K562 (cell line): Measurements from ENCODE around the gene PSMG3. TPM values are rescaled to one million over a fixed set of nuclear protein-coding genes. Genes with fewer than 3 reads are reported as not detected.

Experiments
- ATAC-seq: fragments of 200-7000 bp; cut with Tn5 transposase; 3 replicates; pipeline ENCODE4 v1.9.1; 2020; ENCODE audit warnings: moderate library complexity
- BruUV-seq: library from RNA; stranded (reverse); fragments of 400-500 nt; replicated peaks from 2 replicates; lab custom pipeline; 2021; lab: Mats Ljungman, UMichigan
- CTCF ChIA-PET: fragments of 300-600 bp; formaldehyde crosslinking; extraction: SDS; loops from one replicate; lab custom pipeline; 2021; ENCODE audit warnings: low intra/inter-chr PET ratio; lab: Yijun Ruan, JAX
- POLR2A ChIA-PET: fragments of 300-600, 350-650 bp; sonication (Branson Sonifier 250); formaldehyde crosslinking; extraction: SDS; loops from one replicate; lab custom pipeline; 2021; ENCODE audit warnings: antibody characterized with exemption, inconsistent platforms; lab: Yijun Ruan, JAX
- DNase-seq, 4 experiments: peaks; one replicate each; pipeline versions ENCODE4 v3.0.0 to v3.0.0-alpha.2; 2011 to 2018; ENCODE audit warnings: low spot score in 3 of 4, mixed read lengths in 3 of 4; ENCODE audit errors: extremely low read depth in 1 of 4
- FAIRE-seq: peaks from 2 replicates; lab custom pipeline; 2011; peaks lifted over from hg19 to GRCh38; lab: Jason Lieb, UNC
- H2AFZ ChIP-seq: 2 replicates; pipeline ENCODE4 v1.6.0; 2011; ENCODE audit warnings: low read depth, low read length, control low read depth, inconsistent platforms
- H3K27ac ChIP-seq: fragments of 200-600 bp; 3 replicates; pipeline ENCODE4 v1.8.0; 2011; ENCODE audit warnings: low read depth, mild to moderate bottlenecking, control low read depth, inconsistent platforms, low read length, moderate library complexity, mixed read lengths; ENCODE audit errors: extremely low read depth
- H3K27me3 ChIP-seq, 2 experiments: fragments of 300-600 bp in 1 of 2; 2 replicates in 1 of 2; 3 replicates in 1 of 2; pipeline versions ENCODE4 v1.6.0 to v1.8.0; 2011; ENCODE audit warnings: inconsistent platforms in 2 of 2, low read length in 2 of 2, mild to moderate bottlenecking in 1 of 2, mixed read lengths in 1 of 2, moderate library complexity in 1 of 2; ENCODE audit not compliant: control insufficient read depth in 2 of 2, insufficient read depth in 2 of 2
- H3K36me3 ChIP-seq: fragments of 300-600 bp; 3 replicates; pipeline ENCODE4 v1.8.0; 2011; ENCODE audit warnings: mild to moderate bottlenecking, low read length, inconsistent platforms; ENCODE audit not compliant: control insufficient read depth, insufficient read depth
- H3K4me1 ChIP-seq, 2 experiments: fragments of 200-600 bp in 1 of 2; replicated peaks in 1 of 2; 2 replicates in 1 of 2; 3 replicates in 1 of 2; pipeline versions ENCODE4 v1.5.1 to v1.8.0; 2011; ENCODE audit warnings: inconsistent platforms in 2 of 2, low read length in 2 of 2, mild to moderate bottlenecking in 1 of 2, mixed read lengths in 1 of 2, moderate library complexity in 1 of 2; ENCODE audit not compliant: control insufficient read depth in 2 of 2, insufficient read depth in 2 of 2
- H3K4me2 ChIP-seq: 2 replicates; pipeline ENCODE4 v1.6.1; 2011; ENCODE audit warnings: low read length, control low read depth, inconsistent platforms, mixed read lengths; ENCODE audit not compliant: insufficient read depth
- H3K4me3 ChIP-seq: fragments of 200-600 bp; sonication (generic), shearing (Covaris generic); 2 replicates; pipeline ENCODE4 v1.5.1; 2016; ENCODE audit warnings: control low read depth, inconsistent platforms
- H3K79me2 ChIP-seq: fragments of 200-600 bp; 3 replicates; pipeline ENCODE4 v1.8.0; 2011; ENCODE audit warnings: low read length, inconsistent platforms; ENCODE audit not compliant: control insufficient read depth, insufficient read depth
- H3K9ac ChIP-seq, 2 experiments: 2 replicates each; pipeline versions ENCODE4 v1.6.0 to v1.6.1; 2011; ENCODE audit warnings: low read depth in 2 of 2, low read length in 2 of 2, control low read depth in 1 of 2, inconsistent platforms in 1 of 2, mild to moderate bottlenecking in 1 of 2, mixed read lengths in 1 of 2; ENCODE audit not compliant: insufficient read depth in 1 of 2
- H3K9me1 ChIP-seq: one replicate; pipeline ENCODE4 v1.6.0; 2011; ENCODE audit warnings: inconsistent platforms, mild to moderate bottlenecking, low read length, moderate library complexity; ENCODE audit not compliant: control insufficient read depth, insufficient read depth
- H3K9me3 ChIP-seq: replicated peaks from 2 replicates; pipeline ENCODE4 v1.5.1; 2011; ENCODE audit warnings: low read depth, low read length, inconsistent platforms; ENCODE audit not compliant: control insufficient read depth, insufficient read depth
- H4K20me1 ChIP-seq: replicated peaks from 2 replicates; pipeline ENCODE4 v1.6.1; 2011; ENCODE audit warnings: low read length, inconsistent platforms, mixed read lengths; ENCODE audit not compliant: control insufficient read depth, insufficient read depth
- ASH1L ChIP-seq: fragments of 450-650 bp; IDR thresholded peaks from 2 replicates; pipeline ENCODE4 v1.6.1; 2018; ENCODE audit warnings: borderline replicate concordance, mild to moderate bottlenecking, low read depth; ENCODE audit not compliant: partially characterized antibody
- CBFA2T2 ChIP-seq: fragments of 450-650 bp; conservative IDR thresholded peaks from 2 replicates; pipeline ENCODE4 v1.6.1; 2017; ENCODE audit warnings: mild to moderate bottlenecking
- GTF2E2 ChIP-seq: fragments of 200-800 bp; sonication (Bioruptor generic); IDR thresholded peaks from 2 replicates; pipeline ENCODE4 v1.6.1; 2016; ENCODE audit warnings: missing genetic modification characterization, missing compliant biosample characterization
- ZNF584 ChIP-seq: fragments of 200-800 bp; sonication (Bioruptor generic); IDR thresholded peaks from 2 replicates; pipeline ENCODE4 v1.6.1; 2016; ENCODE audit warnings: low read depth, mild to moderate bottlenecking, missing genetic modification characterization, missing compliant biosample characterization
- WGBS: fragments of 100-300 bp; shearing (Covaris generic); methylation state at CpG from one replicate; pipeline ENCODE4 v1.1.6; 2016; ENCODE audit warnings: low coverage, mixed read lengths; ENCODE audit not compliant: insufficient coverage; ENCODE audit errors: missing lambda C conversion rate; 5-methylcytosine and 5-hydroxymethylcytosine counted together
- in situ Hi-C: fragments of 300-500 bp; cut with MboI; formaldehyde crosslinking; loops from 4 replicates; pipeline ENCODE4 v1.15.0; 2018; ENCODE audit warnings: inconsistent platforms, mixed read lengths
- intact Hi-C: fragments of 100-400 bp; cut with micrococcal nuclease; formaldehyde crosslinking; loops from 2 replicates; pipeline ENCODE4 v1.14.2; 2022
- polyA plus RNA-seq, 8 experiments: library from polyadenylated mRNA; depleted of rRNA in 4 of 8; stranded (reverse) in 5 of 8; unstranded in 3 of 8; fragments of >200 nt; fragmentation: Nextera tagmentation in 2 of 8; fragmentation: Illumina TruSeq in 1 of 8; extraction: Ambion mirVana in 2 of 8; extraction: Trizol in 1 of 8; gene quantifications; 2 replicates each; pipeline versions ENCODE4 v1.2.1 to v1.2.3, GENCODE V29; 2011 to 2014; ENCODE audit warnings: inconsistent platforms in 1 of 8, missing spikeins in 1 of 8
- total RNA-seq, 7 experiments: library from RNA; depleted of rRNA in 6 of 7; stranded (reverse); fragments of >200 nt in 6 of 7; fragmentation: Illumina TruSeq in 2 of 7; extraction: Trizol in 2 of 7; gene quantifications; 2 replicates each; pipeline versions ENCODE4 v1.2.1 to v1.2.3, GENCODE V29; 2011 to 2021; ENCODE audit warnings: low replicate concordance in 1 of 7
- TF ChIP-seq, protein P1 (sequence below): fragments of 450-650 bp; IDR thresholded peaks from 2 replicates; pipeline ENCODE4 v1.6.1; 2016; ENCODE audit warnings: antibody characterized with exemption
- TF ChIP-seq, protein P2 (sequence below): sonication (generic); formaldehyde crosslinking; IDR thresholded peaks from 2 replicates; pipeline ENCODE4 v1.9.0; 2022; ENCODE audit warnings: mild to moderate bottlenecking, missing genetic modification reagents

PSMG3 gene
- total and polyA plus RNA-seq, 9 of the 15 experiments (the other 6 are each of a cell fraction or from before 2014, with no cell fraction given): 34.8 to 122 (median 80.1) TPM

DNA sequence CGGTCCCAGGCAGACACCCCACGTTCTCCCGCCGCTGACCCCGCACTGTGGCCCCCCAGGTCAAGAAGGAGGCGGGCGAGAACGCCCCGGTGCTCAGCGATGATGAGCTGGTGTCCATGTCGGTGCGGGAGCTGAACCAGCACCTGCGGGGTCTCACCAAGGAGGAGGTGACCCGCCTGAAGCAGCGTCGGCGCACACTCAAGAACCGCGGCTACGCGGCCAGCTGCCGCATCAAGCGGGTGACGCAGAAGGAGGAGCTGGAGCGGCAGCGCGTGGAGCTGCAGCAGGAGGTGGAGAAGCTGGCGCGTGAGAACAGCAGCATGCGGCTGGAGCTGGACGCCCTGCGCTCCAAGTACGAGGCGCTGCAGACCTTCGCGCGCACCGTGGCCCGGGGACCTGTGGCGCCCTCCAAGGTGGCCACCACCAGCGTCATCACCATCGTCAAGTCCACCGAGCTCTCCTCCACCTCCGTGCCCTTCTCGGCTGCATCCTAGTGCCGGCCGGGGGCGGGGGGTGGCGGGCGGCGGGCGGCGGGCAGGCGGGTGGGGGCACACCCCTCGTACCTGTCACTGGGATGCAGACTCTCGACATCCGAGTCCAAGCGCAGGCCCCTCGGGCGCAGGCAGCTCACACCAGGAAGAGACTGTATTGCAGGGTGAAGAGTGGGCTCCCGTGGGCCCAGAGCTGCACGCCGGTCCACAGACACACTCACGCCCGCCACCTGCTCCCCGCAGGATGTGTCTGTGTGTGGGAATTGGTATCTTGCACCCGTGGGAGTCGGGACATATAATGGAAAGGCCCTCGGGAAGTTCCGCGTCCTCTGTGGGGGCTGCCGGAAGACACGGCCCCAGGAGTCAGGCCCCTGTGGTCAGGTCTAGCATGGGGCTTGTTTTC lies 29.7 kb downstream of the PSMG3 start (continued):
- TF ChIP-seq, protein P1, sequence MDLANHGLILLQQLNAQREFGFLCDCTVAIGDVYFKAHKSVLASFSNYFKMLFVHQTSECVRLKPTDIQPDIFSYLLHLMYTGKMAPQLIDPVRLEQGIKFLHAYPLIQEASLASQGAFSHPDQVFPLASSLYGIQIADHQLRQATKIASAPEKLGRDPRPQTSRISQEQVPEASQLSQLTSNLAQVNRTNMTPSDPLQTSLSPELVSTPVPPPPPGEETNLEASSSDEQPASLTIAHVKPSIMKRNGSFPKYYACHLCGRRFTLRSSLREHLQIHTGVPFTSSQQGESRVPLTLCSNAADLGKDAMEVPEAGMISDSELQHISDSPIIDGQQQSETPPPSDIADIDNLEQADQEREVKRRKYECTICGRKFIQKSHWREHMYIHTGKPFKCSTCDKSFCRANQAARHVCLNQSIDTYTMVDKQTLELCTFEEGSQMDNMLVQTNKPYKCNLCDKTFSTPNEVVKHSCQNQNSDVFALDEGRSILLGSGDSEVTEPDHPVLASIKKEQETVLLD: no peak
- TF ChIP-seq ZNF584: no peak

DNA sequence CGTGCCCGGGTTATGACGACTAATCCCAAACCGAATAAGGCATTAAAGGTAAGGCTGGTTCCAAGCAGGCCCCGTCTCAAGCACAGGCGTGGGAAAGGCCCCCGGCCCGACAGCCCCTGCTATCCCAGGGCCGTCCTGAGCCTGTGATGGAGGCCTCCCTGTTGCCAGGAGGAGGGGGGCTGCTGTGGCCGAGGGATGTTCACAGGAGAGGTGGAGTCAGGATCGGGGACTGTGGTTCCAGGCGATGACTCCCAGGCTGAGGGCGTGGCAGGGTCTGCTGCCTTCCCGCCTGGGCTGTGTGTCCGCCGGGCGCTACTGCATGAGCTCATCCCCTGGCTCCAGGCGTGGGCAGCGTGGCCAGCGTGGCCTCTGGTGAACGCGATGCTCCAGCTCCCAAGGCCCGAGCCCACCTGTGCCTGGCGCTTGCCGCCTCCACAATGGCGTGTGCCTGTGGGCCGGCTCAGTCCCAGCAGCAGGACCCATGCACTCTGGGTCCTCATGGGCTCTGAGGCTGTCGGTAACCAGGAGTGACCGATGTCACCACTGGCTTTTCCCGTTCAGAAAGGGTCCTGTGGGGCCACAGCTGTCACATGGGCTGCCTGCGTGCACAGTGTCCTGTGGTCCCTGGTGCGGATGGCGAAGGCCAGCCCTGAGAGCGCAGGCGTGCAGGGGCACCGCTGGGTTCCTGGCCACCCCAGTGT lies 30.5 kb downstream of the PSMG3 start:
- Histone ChIP-seq H3K9me1 (peaks cover 11% of the 10 kb centered on the region), H3K4me2 (no peak overlapping the region), H3K4me1 (peaks cover 15 to 79% of the 10 kb centered on the region in 2 experiments), H3K9me3 (no peaks in the 10 kb centered on the region), H3K9ac (no peak overlapping the region), H3K27ac (no peak overlapping the region), H2AFZ (no peak overlapping the region), H4K20me1 (peaks cover 30% of the 10 kb centered on the region), H3K79me2 (peaks cover 40% of the 10 kb centered on the region), H3K36me3 (peaks cover 56% of the 10 kb centered on the region; the same call in 2 of the 3 replicates), H3K27me3 (no peaks in the 10 kb centered on the region), H3K4me3 (no peak overlapping the region)
- ChIA-PET POLR2A (interaction anchor here (0.7 to 1.3 kb wide), 3 partner anchors 9 to 29 kb away, joined by 3 to 5 read pairs (median 3); no protein-coding TSS in a partner anchor), CTCF (no interaction called here)
- intact Hi-C loops (no loop called here), in situ Hi-C loops (no loop called here)
- DNase-seq (no peak), FAIRE-seq (no peak), ATAC-seq (no peak)
- TF ChIP-seq GTF2E2 (tag) (no peak), ASH1L (no peak), CBFA2T2 (no peak)
- TF ChIP-seq, protein P2, sequence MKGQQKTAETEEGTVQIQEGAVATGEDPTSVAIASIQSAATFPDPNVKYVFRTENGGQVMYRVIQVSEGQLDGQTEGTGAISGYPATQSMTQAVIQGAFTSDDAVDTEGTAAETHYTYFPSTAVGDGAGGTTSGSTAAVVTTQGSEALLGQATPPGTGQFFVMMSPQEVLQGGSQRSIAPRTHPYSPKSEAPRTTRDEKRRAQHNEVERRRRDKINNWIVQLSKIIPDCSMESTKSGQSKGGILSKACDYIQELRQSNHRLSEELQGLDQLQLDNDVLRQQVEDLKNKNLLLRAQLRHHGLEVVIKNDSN (CRISPR knock-in tag): 0 out of 2 replicates have a peak, but pooled peaks have one; percentile 6
- BruUV-seq: no TSS peak
- 90% methylated on average over 34 of the region's 36 CpGs for WGBS
